DMS53 treated with DMSO at 0.1 percent for 48 hours (cell line): ENCODE measurements around the gene C10orf143.
"Not testable (repeated sequence)": the region's sequence is repeated elsewhere in the genome, so short reads cannot be mapped to it uniquely, and the experiment has no call there.

Experiments
- DNase-seq: peaks from one replicate; lab custom pipeline; 2025; ENCODE audit not compliant: unreplicated experiment; lab: John Stamatoyannopoulos, UW

C10orf143 gene

GRCh38 chr10:130110246-130111112 is at the start of gene C10orf143:
Gene C10orf143 (minus strand): TSS chr10:130110830. CDS start chr10:130110772, 58 bp downstream.
- peak; percentile 93 for DNase-seq

- no peak for DNase-seq
These were observed 48.7 kb upstream of the C10orf143 start for GRCh38 chr10:130159192-130159794.

GRCh38 chr10:130146042-130146441 is 35.4 kb upstream of the C10orf143 start:
- DNase-seq: no peak

- DNase-seq: no peak
These were observed 31.2 kb upstream of the C10orf143 start for GRCh38 chr10:130141878-130142277.

DNA sequence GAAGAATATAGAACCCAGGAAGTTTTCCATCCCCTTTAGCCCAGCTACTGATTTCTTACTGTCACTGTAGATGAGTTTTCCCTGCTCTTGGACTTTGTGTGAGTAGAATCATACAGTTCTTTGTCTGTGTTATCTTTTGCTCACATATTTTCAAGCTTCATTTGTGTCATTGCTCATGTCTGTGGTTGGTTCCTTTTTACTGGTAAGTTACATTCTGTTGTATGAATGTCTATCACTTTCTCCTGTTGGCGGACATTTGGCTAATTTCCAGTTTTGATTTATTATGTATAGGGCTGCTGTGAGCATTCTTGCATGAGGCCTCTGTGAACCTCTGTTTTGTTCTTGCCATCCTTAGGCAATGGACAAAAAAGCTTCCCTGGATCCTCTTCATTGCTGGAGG is 30.8 kb upstream of the C10orf143 start:
- no peak for DNase-seq

- DNase-seq: no peak
These were observed 30.4 kb upstream of the C10orf143 start for GRCh38 chr10:130141038-130141437.

DNA sequence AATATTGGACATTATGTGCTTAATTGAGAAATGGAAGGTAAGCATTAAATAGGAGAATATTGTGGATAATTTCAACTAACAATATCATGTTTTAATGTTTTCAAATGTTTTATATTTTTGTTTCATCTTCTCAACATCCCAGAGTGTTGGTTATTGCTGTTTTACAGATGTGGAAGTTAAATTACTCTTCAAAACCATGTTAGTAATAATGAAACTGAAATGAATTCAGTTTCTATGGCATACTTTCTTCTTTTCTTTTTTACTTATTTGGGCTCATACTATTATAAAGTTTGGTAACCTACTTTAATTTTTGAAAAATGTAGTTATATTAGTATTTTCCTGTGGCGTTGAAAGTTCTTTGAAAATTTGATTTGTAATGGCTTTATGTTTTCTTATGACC is 29.8 kb upstream of the C10orf143 start:
- DNase-seq: no peak

- peak; percentile 92 for DNase-seq
These were observed 27.8 kb upstream of the C10orf143 start for GRCh38 chr10:130138479-130138866.

DNA sequence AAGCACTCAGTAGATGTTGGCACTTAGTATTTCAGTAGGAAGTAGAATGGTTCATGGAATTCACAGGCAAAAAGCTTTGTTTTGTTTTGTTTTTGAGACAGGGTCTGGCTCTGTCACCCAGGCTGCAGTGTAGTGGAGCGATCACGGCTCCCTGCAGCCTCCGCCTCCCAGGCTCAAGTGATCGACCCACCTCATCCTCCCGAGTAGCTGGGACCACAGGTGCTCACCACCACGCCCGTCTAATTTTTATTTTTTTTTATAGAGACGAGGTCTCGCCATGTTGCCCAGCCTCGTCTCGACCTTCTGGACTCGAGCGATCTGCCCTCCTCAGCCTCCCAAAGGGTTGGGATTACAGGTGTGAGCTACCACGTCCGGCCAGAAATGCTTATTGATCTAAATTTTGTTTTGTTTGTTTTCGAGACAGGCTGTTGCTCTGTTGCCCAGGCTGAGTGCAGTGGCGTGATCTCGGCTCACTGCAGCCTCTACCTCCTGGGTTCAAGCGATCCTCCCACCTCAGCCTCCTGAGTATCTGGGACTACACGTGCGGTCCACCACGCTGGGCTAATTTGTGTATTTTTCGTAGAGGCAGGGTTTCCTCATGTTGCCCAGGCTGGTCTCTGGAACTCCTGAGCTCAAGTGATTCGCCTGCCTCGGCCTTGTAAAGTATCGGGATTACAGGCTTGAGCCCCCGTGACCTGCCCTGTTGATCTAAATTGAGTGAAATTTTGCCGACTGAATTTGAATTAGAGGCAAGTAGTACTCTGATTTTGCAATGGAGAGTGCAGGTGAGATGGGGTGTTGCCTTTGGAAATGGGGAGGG is 27.2 kb upstream of the C10orf143 start:
- no peak for DNase-seq

DNA sequence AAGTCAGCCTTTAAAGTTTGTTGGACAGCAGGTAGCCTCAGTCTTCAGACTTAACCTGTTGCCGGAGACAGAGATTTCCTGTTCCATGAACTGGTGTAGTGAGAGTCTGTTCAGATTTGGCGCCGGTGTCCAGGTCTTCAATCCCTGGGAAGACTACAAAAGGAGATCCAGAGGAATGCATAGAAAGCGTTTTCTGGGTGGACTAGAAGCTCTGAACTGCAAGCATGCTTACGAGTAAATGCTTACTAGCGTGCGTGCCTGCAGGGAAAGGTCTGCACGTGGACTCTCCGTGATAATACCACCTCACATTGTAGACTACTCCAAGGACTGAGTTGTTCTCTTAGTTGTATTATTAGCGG is 26.4 kb upstream of the C10orf143 start:
- DNase-seq: no peak

GRCh38 chr10:130136226-130137089 is 25.8 kb upstream of the C10orf143 start, which contains the start of gene GLRX3:
Gene GLRX3 (plus strand): TSS chr10:130136391. CDS start chr10:130136421, 30 bp downstream.
- peak; percentile 67 for DNase-seq

DNA sequence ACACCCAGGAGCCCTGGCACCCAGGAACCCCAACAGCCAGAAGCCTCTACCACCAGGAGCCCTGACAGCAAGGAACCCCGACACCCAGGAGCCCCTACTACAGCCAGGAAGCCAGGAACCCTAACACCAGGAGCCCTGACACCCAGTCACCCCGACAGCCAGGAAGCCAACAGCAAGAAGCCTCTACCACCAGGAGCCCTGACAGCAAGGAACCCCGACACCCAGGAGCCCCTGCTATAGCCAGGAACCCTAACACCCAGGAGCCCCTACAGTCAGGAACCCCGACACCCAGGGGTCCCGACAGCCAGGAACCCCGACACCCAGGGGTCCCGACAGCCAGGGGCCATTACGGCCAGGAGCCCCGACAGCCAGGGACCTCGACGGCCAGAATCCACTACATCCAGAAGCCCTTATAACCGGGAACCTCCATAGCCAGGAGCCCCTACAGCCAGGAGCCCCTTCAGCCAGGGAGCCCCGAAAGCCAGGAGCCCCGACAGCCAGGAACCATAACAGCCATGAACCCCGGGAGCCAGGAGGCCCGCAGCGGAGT is 25.1 kb upstream of the C10orf143 start:
- no peak for DNase-seq

DNA sequence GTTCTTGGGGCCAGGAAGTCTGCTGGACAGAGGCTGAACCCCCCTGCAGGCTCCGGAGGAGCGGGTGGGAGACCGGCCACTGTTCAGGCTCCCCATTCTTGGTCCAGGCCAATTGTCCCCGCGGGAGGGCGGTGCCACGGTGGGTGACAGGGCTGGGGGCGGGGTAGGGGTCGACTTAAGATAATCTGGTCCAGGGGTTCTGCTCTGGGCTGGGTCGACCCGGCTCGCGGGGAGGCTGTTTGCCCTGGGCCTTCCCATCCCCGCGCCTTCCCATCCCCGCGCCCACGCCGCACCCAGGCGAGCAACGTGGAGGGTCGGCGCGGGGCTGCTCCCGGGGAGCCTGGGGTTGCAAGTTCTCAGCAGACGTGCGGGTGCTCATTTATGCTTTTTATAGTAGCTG is 18.3 kb upstream of the C10orf143 start:
- no peak for DNase-seq

- DNase-seq: no peak
These were observed 17.6 kb upstream of the C10orf143 start for GRCh38 chr10:130128062-130128781.

- DNase-seq: peak; percentile 66
These were observed 16.9 kb upstream of the C10orf143 start for GRCh38 chr10:130127364-130128061.

- DNase-seq: no peak
These were observed 11.0 kb upstream of the C10orf143 start for GRCh38 chr10:130121486-130122079.

GRCh38 chr10:130117535-130117934 is 6.9 kb upstream of the C10orf143 start:
- DNase-seq: not testable (repeated sequence)

DNA sequence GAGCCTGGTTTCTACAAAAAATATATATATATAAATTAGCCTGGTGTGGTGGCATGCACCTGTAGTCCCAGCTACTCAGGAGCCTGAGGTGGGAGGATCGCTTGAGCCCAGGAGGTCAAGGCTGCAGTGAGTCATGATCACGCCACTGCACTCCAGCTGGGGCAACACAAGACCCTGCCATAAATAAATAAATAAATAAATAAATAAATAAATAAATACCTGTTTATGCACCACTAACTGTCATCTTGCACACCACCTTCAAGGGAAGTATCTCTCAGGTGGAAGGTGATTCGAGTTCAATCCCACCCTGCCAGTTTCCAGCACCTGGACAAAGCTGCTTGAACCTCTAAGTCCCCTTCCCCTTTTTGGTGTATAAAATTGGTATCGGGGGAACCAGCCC is 6.3 kb upstream of the C10orf143 start:
- not testable (repeated sequence) for DNase-seq

- DNase-seq: no peak
These were observed 2.2 kb upstream of the C10orf143 start for GRCh38 chr10:130112821-130113220.
